Breast epithelium (tissue), 3 donors: ENCODE results near the gene YIPF6.
"Not testable (repeated sequence)": the region's sequence is repeated elsewhere in the genome, so short reads cannot be mapped to it uniquely, and the experiment has no call there.

ENCODE experiments used
- CTCF ChIP-seq, 3 donors: fragments of 450-650 bp; IDR thresholded peaks; one replicate each; pipeline ENCODE4 v1.5.1; 2016 to 2017; ENCODE audit warnings: antibody characterized with exemption in 3 of 3, mild to moderate bottlenecking in 3 of 3, moderate library complexity in 3 of 3
- POLR2A ChIP-seq: fragments of 450-650 bp; IDR thresholded peaks from one replicate; pipeline ENCODE4 v1.6.1; 2016; ENCODE audit warnings: antibody characterized with exemption, mild to moderate bottlenecking, moderate library complexity
- POLR2AphosphoS5 ChIP-seq, 3 donors: sonication (generic); formaldehyde crosslinking; IDR thresholded peaks; one replicate each; pipeline ENCODE4 v1.6.1; 2017; ENCODE audit warnings: antibody characterized with exemption in 3 of 3

GRCh38 chrX:68559905-68560304 lies 61.1 kb downstream of the YIPF6 start:
- TF ChIP-seq CTCF (IDR thresholded peaks at IDR 0.05); POLR2AphosphoS5 (IDR thresholded peaks at IDR 0.05); POLR2A: not testable (repeated sequence)
